ENCODE measurements around the gene SYN1.

SYN1 gene

GRCh38 chrX:47632666-47633065, 13.0 kb upstream of the SYN1 start:
- TF ChIP-seq, protein P1, sequence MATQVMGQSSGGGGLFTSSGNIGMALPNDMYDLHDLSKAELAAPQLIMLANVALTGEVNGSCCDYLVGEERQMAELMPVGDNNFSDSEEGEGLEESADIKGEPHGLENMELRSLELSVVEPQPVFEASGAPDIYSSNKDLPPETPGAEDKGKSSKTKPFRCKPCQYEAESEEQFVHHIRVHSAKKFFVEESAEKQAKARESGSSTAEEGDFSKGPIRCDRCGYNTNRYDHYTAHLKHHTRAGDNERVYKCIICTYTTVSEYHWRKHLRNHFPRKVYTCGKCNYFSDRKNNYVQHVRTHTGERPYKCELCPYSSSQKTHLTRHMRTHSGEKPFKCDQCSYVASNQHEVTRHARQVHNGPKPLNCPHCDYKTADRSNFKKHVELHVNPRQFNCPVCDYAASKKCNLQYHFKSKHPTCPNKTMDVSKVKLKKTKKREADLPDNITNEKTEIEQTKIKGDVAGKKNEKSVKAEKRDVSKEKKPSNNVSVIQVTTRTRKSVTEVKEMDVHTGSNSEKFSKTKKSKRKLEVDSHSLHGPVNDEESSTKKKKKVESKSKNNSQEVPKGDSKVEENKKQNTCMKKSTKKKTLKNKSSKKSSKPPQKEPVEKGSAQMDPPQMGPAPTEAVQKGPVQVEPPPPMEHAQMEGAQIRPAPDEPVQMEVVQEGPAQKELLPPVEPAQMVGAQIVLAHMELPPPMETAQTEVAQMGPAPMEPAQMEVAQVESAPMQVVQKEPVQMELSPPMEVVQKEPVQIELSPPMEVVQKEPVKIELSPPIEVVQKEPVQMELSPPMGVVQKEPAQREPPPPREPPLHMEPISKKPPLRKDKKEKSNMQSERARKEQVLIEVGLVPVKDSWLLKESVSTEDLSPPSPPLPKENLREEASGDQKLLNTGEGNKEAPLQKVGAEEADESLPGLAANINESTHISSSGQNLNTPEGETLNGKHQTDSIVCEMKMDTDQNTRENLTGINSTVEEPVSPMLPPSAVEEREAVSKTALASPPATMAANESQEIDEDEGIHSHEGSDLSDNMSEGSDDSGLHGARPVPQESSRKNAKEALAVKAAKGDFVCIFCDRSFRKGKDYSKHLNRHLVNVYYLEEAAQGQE (IDR thresholded peaks at IDR 0.05; ENCODE audit: low read depth): no peak
- TF ChIP-seq RAD21 (IDR thresholded peaks at IDR 0.05; ENCODE audit: low read depth) (no peak), YY1 (IDR thresholded peaks at IDR 0.05; ENCODE audit: low read depth) (no peak), MAX (IDR thresholded peaks at IDR 0.05) (no peak), CREB1 (IDR thresholded peaks at IDR 0.05; ENCODE audit: low read depth) (no peak), TEAD4 (IDR thresholded peaks at IDR 0.05) (no peak), USF1 (IDR thresholded peaks at IDR 0.05) (no peak), EGR1 (IDR thresholded peaks at IDR 0.05) (no peak), EP300 (IDR thresholded peaks at IDR 0.05; ENCODE audit: borderline replicate concordance) (no peak), TCF12 (IDR thresholded peaks at IDR 0.05; ENCODE audit: low read depth) (no peak)

- TF ChIP-seq NFIC (IDR thresholded peaks at IDR 0.05) (no peak), MAX (IDR thresholded peaks at IDR 0.05) (no peak), TCF12 (IDR thresholded peaks at IDR 0.05; ENCODE audit: low read depth) (no peak), CREB1 (IDR thresholded peaks at IDR 0.05; ENCODE audit: low read depth) (no peak), FOXM1 (IDR thresholded peaks at IDR 0.05; ENCODE audit: borderline replicate concordance, low read depth) (no peak), TAF1 (IDR thresholded peaks at IDR 0.05; ENCODE audit: low read depth) (no peak), TEAD4 (IDR thresholded peaks at IDR 0.05) (no peak), ZBTB7A (IDR thresholded peaks at IDR 0.05; ENCODE audit: low read depth) (no peak), EGR1 (IDR thresholded peaks at IDR 0.05) (no peak), CEBPB (IDR thresholded peaks at IDR 0.05) (no peak), YY1 (IDR thresholded peaks at IDR 0.05; ENCODE audit: low read depth) (no peak), USF1 (IDR thresholded peaks at IDR 0.05) (no peak)
- TF ChIP-seq, protein P1 (IDR thresholded peaks at IDR 0.05; ENCODE audit: low read depth): no peak
Measured at GRCh38 chrX:47631676-47632075, 12.0 kb upstream of the SYN1 start.

DNA sequence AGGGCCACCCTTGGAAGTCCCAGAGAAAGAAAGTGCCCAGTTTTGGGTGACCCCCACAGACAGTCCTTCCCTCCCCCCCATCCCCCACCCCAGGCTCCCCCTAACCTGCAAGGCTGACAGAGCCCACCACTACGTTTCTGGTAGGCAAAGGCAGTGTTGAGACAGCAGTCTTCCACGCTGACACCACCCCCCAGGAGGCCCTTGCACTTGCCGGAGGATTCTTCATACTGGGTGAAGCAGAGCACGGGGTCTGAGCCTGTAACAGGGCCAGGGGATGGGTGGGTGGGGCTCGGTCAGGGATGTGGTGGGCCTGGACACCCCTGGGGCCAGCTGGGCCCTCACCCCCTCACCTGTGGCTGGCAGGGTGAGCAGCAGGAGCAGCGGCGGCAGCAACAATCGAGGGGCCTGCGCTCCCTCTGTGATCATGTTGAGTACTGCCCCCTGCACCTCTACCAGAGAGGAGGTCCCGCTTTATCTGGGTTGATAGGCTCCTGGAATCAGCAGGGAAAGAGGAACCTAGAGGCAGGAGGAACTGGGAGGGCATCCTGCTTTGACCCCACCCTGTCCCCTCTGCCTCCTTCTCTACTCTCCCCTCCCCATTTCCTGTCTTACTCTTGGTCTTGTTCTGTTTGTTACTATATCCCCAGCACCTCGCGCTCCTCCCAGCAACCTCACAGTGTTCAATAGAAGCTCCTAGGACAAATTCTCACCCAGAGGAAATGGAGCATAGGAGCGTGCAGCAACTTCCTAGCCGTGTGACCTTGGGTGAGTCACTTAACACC, 10.0 kb upstream of the SYN1 start, which contains the start of gene CFP:
TSS of gene CFP (minus strand) at position 512 of the 782 bp plus-strand sequence. CDS start at position 426, 86 bp downstream.
- TF ChIP-seq TCF12 (IDR thresholded peaks at IDR 0.05; ENCODE audit: low read depth) (no peak), NFIC (IDR thresholded peaks at IDR 0.05) (no peak), YY1 (IDR thresholded peaks at IDR 0.05; ENCODE audit: low read depth) (no peak), ZBTB7A (IDR thresholded peaks at IDR 0.05; ENCODE audit: low read depth) (no peak), MAX (IDR thresholded peaks at IDR 0.05) (no peak), TAF1 (IDR thresholded peaks at IDR 0.05; ENCODE audit: low read depth) (no peak), FOXM1 (IDR thresholded peaks at IDR 0.05; ENCODE audit: borderline replicate concordance, low read depth) (no peak), CEBPB (IDR thresholded peaks at IDR 0.05) (no peak), CREB1 (IDR thresholded peaks at IDR 0.05; ENCODE audit: low read depth) (no peak)

DNA sequence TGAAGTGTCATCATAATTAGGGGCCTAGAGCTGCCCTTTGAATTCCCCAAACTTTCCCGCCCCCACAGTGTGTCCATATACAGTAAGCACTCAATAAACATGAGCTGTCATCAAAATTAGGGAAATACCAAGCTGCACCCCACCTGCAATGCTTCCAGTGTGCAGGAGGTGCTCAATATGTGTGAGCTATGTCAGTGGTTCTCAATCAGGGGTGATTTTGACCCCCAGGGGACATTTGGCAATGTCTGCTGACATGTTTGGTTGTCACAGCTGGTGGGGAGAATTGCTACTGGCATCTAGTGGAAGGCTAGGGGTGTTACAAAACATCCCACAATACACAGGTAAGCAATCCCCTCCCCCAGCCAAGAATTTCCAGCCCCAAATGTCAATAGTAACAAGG, 9.3 kb upstream of the SYN1 start:
- TF ChIP-seq TEAD4 (IDR thresholded peaks at IDR 0.05): no peak
- peak; percentile 22; the same call in 1 of the 2 replicates for TF ChIP-seq RAD21 (IDR thresholded peaks at IDR 0.05; ENCODE audit: low read depth)

DNA sequence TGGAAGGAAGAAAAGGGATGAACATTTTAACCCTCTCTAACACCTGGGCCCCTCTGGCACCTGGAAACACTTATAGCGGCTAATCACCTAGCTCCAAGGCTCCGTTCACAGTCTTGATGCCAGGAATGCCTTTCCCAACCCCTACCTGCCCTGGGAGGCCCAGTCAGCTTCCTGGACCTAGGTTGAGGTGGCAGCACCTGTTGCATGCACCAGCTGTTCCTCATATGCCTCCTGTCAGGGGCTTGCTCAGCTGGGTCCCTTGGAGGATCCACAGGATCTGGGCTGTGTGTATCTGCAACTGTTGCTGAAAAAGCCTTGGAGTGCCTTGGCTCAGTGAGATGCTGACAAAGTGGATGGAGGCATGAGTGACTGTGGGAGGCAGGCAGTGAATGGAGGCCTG, 5.7 kb upstream of the SYN1 start:
- TF ChIP-seq TEAD4 (IDR thresholded peaks at IDR 0.05) (no peak), TCF12 (IDR thresholded peaks at IDR 0.05; ENCODE audit: low read depth) (no peak), CEBPB (IDR thresholded peaks at IDR 0.05) (no peak)
- TF ChIP-seq, protein P1 (IDR thresholded peaks at IDR 0.05; ENCODE audit: low read depth): no peak

Data from Ishikawa (cell line).